ENCODE measurements around the gene GABRG2. TPM values are rescaled to one million over a fixed set of nuclear protein-coding genes. Genes with fewer than 3 reads are reported as not detected.

The GABRG2 gene
- total RNA-seq, 1 donor from 2014 or later: not detected

- H3K4me3 Mint-ChIP-seq (ENCODE audit: unreplicated experiment): no peak overlapping the region
- TF ChIP-seq CTCF (IDR thresholded peaks at IDR 0.05): no peak
- DNase-seq (ENCODE audit: extremely low spot score, unreplicated experiment): no peak
- no peaks in the 10 kb centered on the region for H3K27me3 Mint-ChIP-seq (ENCODE audit: unreplicated experiment)
- no peak overlapping the region for H3K27ac Mint-ChIP-seq (ENCODE audit: unreplicated experiment)
- peaks cover 5% of the 10 kb centered on the region for H3K9me3 Mint-ChIP-seq (ENCODE audit: unreplicated experiment)
- H3K36me3 Mint-ChIP-seq (ENCODE audit: unreplicated experiment): no peaks in the 10 kb centered on the region
- H3K4me1 Mint-ChIP-seq (ENCODE audit: unreplicated experiment): no peaks in the 10 kb centered on the region
Observed at GRCh38 chr5:162174358-162174974, 106.9 kb downstream of the GABRG2 start.

GRCh38 chr5:162187371-162187770 is 119.8 kb downstream of the GABRG2 start:
- no peak overlapping the region for H3K4me3 Mint-ChIP-seq (ENCODE audit: unreplicated experiment)
- no peaks in the 10 kb centered on the region for H3K27me3 Mint-ChIP-seq (ENCODE audit: unreplicated experiment)
- no peak for TF ChIP-seq CTCF (IDR thresholded peaks at IDR 0.05)
- DNase-seq (ENCODE audit: extremely low spot score, unreplicated experiment): no peak
- H3K36me3 Mint-ChIP-seq (ENCODE audit: unreplicated experiment): no peaks in the 10 kb centered on the region
- peaks cover 22% of the 10 kb centered on the region for H3K9me3 Mint-ChIP-seq (ENCODE audit: unreplicated experiment)
- H3K4me1 Mint-ChIP-seq (ENCODE audit: unreplicated experiment): no peaks in the 10 kb centered on the region
- no peak overlapping the region for H3K27ac Mint-ChIP-seq (ENCODE audit: unreplicated experiment)

- no peaks in the 10 kb centered on the region for H3K4me1 Mint-ChIP-seq (ENCODE audit: unreplicated experiment)
- no peak overlapping the region for H3K4me3 Mint-ChIP-seq (ENCODE audit: unreplicated experiment)
- no peak overlapping the region for H3K27ac Mint-ChIP-seq (ENCODE audit: unreplicated experiment)
- peaks cover 28% of the 10 kb centered on the region for H3K9me3 Mint-ChIP-seq (ENCODE audit: unreplicated experiment)
- DNase-seq (ENCODE audit: extremely low spot score, unreplicated experiment): no peak
- no peaks in the 10 kb centered on the region for H3K36me3 Mint-ChIP-seq (ENCODE audit: unreplicated experiment)
- no peak for TF ChIP-seq CTCF (IDR thresholded peaks at IDR 0.05)
- no peaks in the 10 kb centered on the region for H3K27me3 Mint-ChIP-seq (ENCODE audit: unreplicated experiment)
Observed at GRCh38 chr5:162189719-162190118, 122.1 kb downstream of the GABRG2 start.

- Mint-ChIP-seq H3K4me1 (ENCODE audit: unreplicated experiment) (no peaks in the 10 kb centered on the region), H3K9me3 (ENCODE audit: unreplicated experiment) (peaks cover 21% of the 10 kb centered on the region), H3K27me3 (ENCODE audit: unreplicated experiment) (no peaks in the 10 kb centered on the region), H3K4me3 (ENCODE audit: unreplicated experiment) (no peak overlapping the region), H3K27ac (ENCODE audit: unreplicated experiment) (no peak overlapping the region), H3K36me3 (ENCODE audit: unreplicated experiment) (no peaks in the 10 kb centered on the region)
- DNase-seq (ENCODE audit: extremely low spot score, unreplicated experiment): no peak
- no peak for TF ChIP-seq CTCF (IDR thresholded peaks at IDR 0.05)
Observed at GRCh38 chr5:162193012-162193411, 125.4 kb downstream of the GABRG2 start.

- H3K36me3 Mint-ChIP-seq (ENCODE audit: unreplicated experiment): no peaks in the 10 kb centered on the region
- no peak overlapping the region for H3K27ac Mint-ChIP-seq (ENCODE audit: unreplicated experiment)
- peaks cover 7% of the 10 kb centered on the region for H3K9me3 Mint-ChIP-seq (ENCODE audit: unreplicated experiment)
- DNase-seq (ENCODE audit: extremely low spot score, unreplicated experiment): no peak
- H3K27me3 Mint-ChIP-seq (ENCODE audit: unreplicated experiment): no peaks in the 10 kb centered on the region
- H3K4me3 Mint-ChIP-seq (ENCODE audit: unreplicated experiment): no peak overlapping the region
- TF ChIP-seq CTCF (IDR thresholded peaks at IDR 0.05): no peak
- H3K4me1 Mint-ChIP-seq (ENCODE audit: unreplicated experiment): no peaks in the 10 kb centered on the region
Observed at GRCh38 chr5:162196351-162196750, 128.8 kb downstream of the GABRG2 start.
